IMR-90 (cell line): ENCODE results near the gene PMM2. TPM values are rescaled to one million over a fixed set of nuclear protein-coding genes. Genes with fewer than 3 reads are reported as not detected.
A peak's percentile ranks its signal among the peaks of the same experiment; 100 is the strongest.

Experiments
- ATAC-seq: fragments of 200-7000 bp; cut with Tn5 transposase; 2 replicates; pipeline ENCODE4 v1.9.1; 2020; ENCODE audit warnings: low read depth, mild to moderate bottlenecking, moderate library complexity
- BruUV-seq: library from RNA; stranded (reverse); fragments of 400-500 nt; replicated peaks from 2 replicates; lab custom pipeline; 2021; lab: Mats Ljungman, UMichigan
- CTCF ChIA-PET: fragments of 300-600 bp; formaldehyde crosslinking; extraction: SDS; loops from one replicate; lab custom pipeline; 2021; ENCODE audit warnings: antibody characterized with exemption; lab: Yijun Ruan, JAX
- POLR2A ChIA-PET: fragments of 300-600 bp; sonication (Branson Sonifier 250); formaldehyde crosslinking; loops from one replicate; lab custom pipeline; 2022; ENCODE audit warnings: antibody characterized with exemption; ENCODE audit not compliant: unreplicated experiment; lab: Charles Lee
- DNase-seq: peaks from one replicate; pipeline ENCODE4 v3.0.0; 2013
- H2AFZ ChIP-seq: replicated peaks from 2 replicates; pipeline ENCODE3; 2013; ENCODE audit warnings: low read length, mild to moderate bottlenecking; ENCODE audit not compliant: poor library complexity
- H2AK5ac ChIP-seq: 2 replicates; pipeline ENCODE4 v1.6.1; 2013; ENCODE audit warnings: low read depth, low read length, inconsistent platforms
- H2AK9ac ChIP-seq: replicated peaks from 2 replicates; pipeline ENCODE3; 2013; ENCODE audit warnings: mild to moderate bottlenecking, low read depth, low read length, moderate library complexity; ENCODE audit not compliant: poor library complexity
- H2BK120ac ChIP-seq: 2 replicates; pipeline ENCODE4 v1.6.1; 2013; ENCODE audit warnings: low read depth, low read length, inconsistent platforms
- H2BK15ac ChIP-seq: 3 replicates; pipeline ENCODE4 v1.6.1; 2013; ENCODE audit warnings: low read depth, low read length, inconsistent platforms
- H2BK20ac ChIP-seq: 2 replicates; pipeline ENCODE4 v1.6.1; 2013; ENCODE audit warnings: low read depth, mild to moderate bottlenecking, inconsistent platforms, low read length, moderate library complexity
- H2BK5ac ChIP-seq: 2 replicates; pipeline ENCODE4 v1.6.1; 2013; ENCODE audit warnings: mild to moderate bottlenecking, low read depth, low read length, inconsistent platforms; ENCODE audit not compliant: poor library complexity, severe bottlenecking
- H3K14ac ChIP-seq: replicated peaks from 2 replicates; pipeline ENCODE4 v1.6.1; 2013; ENCODE audit warnings: low read depth, low read length, inconsistent platforms
- H3K18ac ChIP-seq: 2 replicates; pipeline ENCODE4 v1.6.1; 2013; ENCODE audit warnings: low read depth, low read length, control low read depth
- H3K23ac ChIP-seq: 2 replicates; pipeline ENCODE4 v1.6.1; 2013; ENCODE audit warnings: low read depth, low read length, inconsistent platforms
- H3K27ac ChIP-seq: 2 replicates; pipeline ENCODE4 v1.5.1; 2013; ENCODE audit warnings: mild to moderate bottlenecking, control low read depth, low read length; ENCODE audit not compliant: insufficient read depth
- H3K27me3 ChIP-seq: 2 replicates; pipeline ENCODE4 v1.6.1; 2013; ENCODE audit warnings: low read length; ENCODE audit not compliant: control insufficient read depth, insufficient read depth
- H3K36me3 ChIP-seq: 2 replicates; pipeline ENCODE4 v1.6.1; 2013; ENCODE audit warnings: low read length, mixed read lengths; ENCODE audit not compliant: control insufficient read depth, insufficient read depth
- H3K4ac ChIP-seq: 2 replicates; pipeline ENCODE4 v1.6.1; 2013; ENCODE audit warnings: low read depth, low read length, inconsistent platforms
- H3K4me1 ChIP-seq: 2 replicates; pipeline ENCODE4 v1.6.1; 2013; ENCODE audit warnings: low read length, mixed read lengths; ENCODE audit not compliant: control insufficient read depth, insufficient read depth
- H3K4me2 ChIP-seq: 2 replicates; pipeline ENCODE4 v1.6.1; 2013; ENCODE audit warnings: low read depth, mild to moderate bottlenecking, control low read depth, low read length, moderate library complexity
- H3K4me3 ChIP-seq: 2 replicates; pipeline ENCODE4 v1.5.1; 2013; ENCODE audit warnings: low read depth, mild to moderate bottlenecking, control low read depth, low read length, moderate library complexity; ENCODE audit not compliant: insufficient read depth
- H3K56ac ChIP-seq: 2 replicates; pipeline ENCODE4 v1.6.1; 2013; ENCODE audit warnings: low read length, inconsistent platforms; ENCODE audit not compliant: insufficient read depth; ENCODE audit errors: extremely low read depth
- H3K79me1 ChIP-seq, 2 experiments: 2 replicates each; pipeline ENCODE4 v1.6.1; 2013; ENCODE audit warnings: low read length in 2 of 2, inconsistent platforms in 1 of 2, low read depth in 1 of 2
- H3K9ac ChIP-seq: 2 replicates; pipeline ENCODE4 v1.6.1; 2013; ENCODE audit warnings: low read depth, low read length, control low read depth
- H3K9me1 ChIP-seq: 2 replicates; pipeline ENCODE4 v1.6.1; 2013; ENCODE audit warnings: low read length, inconsistent platforms; ENCODE audit not compliant: insufficient read depth
- H3K9me3 ChIP-seq: 2 replicates; pipeline ENCODE4 v1.6.1; 2013; ENCODE audit warnings: low read length; ENCODE audit not compliant: control insufficient read depth, insufficient read depth
- H4K20me1 ChIP-seq: 2 replicates; pipeline ENCODE4 v1.6.1; 2013; ENCODE audit warnings: low read length, inconsistent platforms; ENCODE audit not compliant: insufficient read depth
- H4K5ac ChIP-seq: 2 replicates; pipeline ENCODE4 v1.6.1; 2013; ENCODE audit warnings: mild to moderate bottlenecking, low read depth, low read length, control low read depth
- H4K8ac ChIP-seq, 2 experiments: 2 replicates each; pipeline ENCODE4 v1.6.1; 2013; ENCODE audit warnings: low read depth in 2 of 2, low read length in 2 of 2, control low read depth in 1 of 2, inconsistent platforms in 1 of 2
- H4K91ac ChIP-seq: 2 replicates; pipeline ENCODE4 v1.6.1; 2013; ENCODE audit warnings: low read depth, low read length, inconsistent platforms; ENCODE audit not compliant: insufficient read depth
- BHLHE40 ChIP-seq: fragments of 150-350 bp; IDR thresholded peaks from 2 replicates; pipeline ENCODE4 v1.6.1; 2016; ENCODE audit warnings: mild to moderate bottlenecking, low read depth, low read length
- NFE2L2 ChIP-seq: fragments of 150-350 bp; IDR thresholded peaks from 2 replicates; pipeline ENCODE4 v1.6.1; 2016; ENCODE audit warnings: low read depth, mild to moderate bottlenecking, low read length
- POLR2A ChIP-seq: IDR thresholded peaks from 2 replicates; pipeline ENCODE4 v1.6.1; 2012; ENCODE audit warnings: mild to moderate bottlenecking, low read depth, low read length
- RFX5 ChIP-seq: IDR thresholded peaks from 2 replicates; pipeline ENCODE4 v1.8.0; 2012; ENCODE audit warnings: low read depth, mild to moderate bottlenecking, low read length, moderate library complexity
- WGBS, 2 experiments: methylation state at CpG; one replicate each; pipeline versions ENCODE4 v1.1.5 to v1.1.7; 2013; ENCODE audit warnings: missing lambda C conversion rate in 2 of 2; ENCODE audit not compliant: insufficient read length in 1 of 2; ENCODE audit errors: extremely low coverage in 2 of 2; 5-methylcytosine and 5-hydroxymethylcytosine counted together
- dilution Hi-C: fragments of 300-500 bp; cut with HindIII; formaldehyde crosslinking; loops from one replicate; pipeline ENCODE4 v1.14.3; 2018; ENCODE audit warnings: low sequenced_read_pairs; ENCODE audit not compliant: unreplicated experiment
- in situ Hi-C: fragments of 300-500 bp; cut with MboI; formaldehyde crosslinking; loops from 3 replicates; pipeline ENCODE4 v1.14.3; 2019; ENCODE audit warnings: low sequenced_read_pairs, inconsistent platforms, mixed read lengths
- intact Hi-C: fragments of 100-400 bp; cut with micrococcal nuclease; formaldehyde crosslinking; loops from 2 replicates; pipeline ENCODE4 v1.10.0; 2022
- polyA plus RNA-seq, 3 experiments: library from polyadenylated mRNA; depleted of rRNA; stranded (reverse); fragments of >200 nt; gene quantifications; 2 replicates each; pipeline ENCODE4 v1.2.3, GENCODE V29; 2012; ENCODE audit warnings: low replicate concordance in 1 of 3
- total RNA-seq: library from RNA; depleted of rRNA; stranded (reverse); fragments of >200 nt; gene quantifications from 2 replicates; pipeline ENCODE4 v1.2.3, GENCODE V29; 2012

Gene PMM2
- total and polyA plus RNA-seq, 2 of the 4 experiments (the other 2 are of a cell fraction) = 25.8 to 38.9 TPM

DNA sequence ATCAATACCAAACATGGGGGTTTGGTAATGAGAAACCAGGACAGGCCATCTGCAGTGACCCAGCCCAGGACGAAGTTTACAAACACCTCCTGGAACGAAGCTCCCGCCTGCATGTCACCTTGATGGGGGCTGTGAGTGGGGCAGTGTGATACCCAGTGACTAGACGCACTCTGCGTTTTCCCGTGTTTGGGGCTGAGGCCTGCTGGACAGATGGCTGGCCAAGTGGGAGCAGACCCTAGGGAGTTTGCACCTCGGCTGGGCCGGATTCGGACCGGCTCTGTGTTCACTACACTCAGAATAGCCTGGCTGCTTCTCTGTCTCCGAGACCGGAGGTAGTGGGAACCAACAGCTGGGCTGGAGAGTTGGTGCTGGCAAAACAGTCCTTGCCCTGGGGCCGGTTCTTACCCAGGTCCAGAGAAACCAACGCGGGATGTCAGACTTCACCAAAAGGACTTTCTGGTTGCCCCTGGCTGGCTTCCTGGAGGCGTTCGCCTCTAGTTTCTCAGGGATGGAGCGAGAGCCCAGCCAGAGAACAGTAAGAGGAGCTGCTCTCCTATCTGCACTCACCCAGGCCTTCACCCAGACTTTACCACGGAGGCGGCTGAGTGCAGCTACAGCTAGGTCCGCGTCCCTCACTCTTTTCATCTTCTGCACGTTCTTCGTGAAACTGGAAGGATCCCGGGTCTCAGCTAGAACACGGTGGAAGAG, 50.7 kb downstream of the PMM2 start:
- dilution Hi-C loops (no loop called here), in situ Hi-C loops (no loop called here), intact Hi-C loops (no loop called here)
- ChIA-PET POLR2A (no interaction called here), CTCF (no interaction called here)
- ATAC-seq = peak; percentile 5
- Histone ChIP-seq H4K5ac (no peak overlapping the region), H3K56ac (no peak overlapping the region), H3K36me3 (peaks cover 56% of the 10 kb centered on the region), H3K4ac (0 out of 2 replicates have a peak overlapping the region, but pooled peaks have one; percentile 24), H2AFZ (peak overlapping the region; percentile 23), H4K91ac (no peak overlapping the region), H2BK20ac (no peak overlapping the region), H3K9me1 (peaks cover 17% of the 10 kb centered on the region), H2BK120ac (no peak overlapping the region; the same call in 1 of the 2 replicates), H3K4me3 (no peak overlapping the region), H3K9ac (no peak overlapping the region), H3K18ac (no peak overlapping the region), H3K4me1 (peaks cover 23% of the 10 kb centered on the region), H2BK15ac (no peak overlapping the region), H3K79me1 (peaks cover 26 to 68% of the 10 kb centered on the region in 2 experiments; a peak in 3 of 4 replicates), H2AK9ac (peak overlapping the region; percentile 80), H3K4me2 (no peak overlapping the region), H4K20me1 (peaks cover 77% of the 10 kb centered on the region), H3K14ac (no peak overlapping the region), H2AK5ac (0 out of 2 replicates have a peak overlapping the region, but pooled peaks have one; percentile 37), H3K27ac (peak overlapping the region; percentile 8), H2BK5ac (peak overlapping the region; percentile 73), H3K27me3 (no peaks in the 10 kb centered on the region), H3K23ac (peak overlapping the region; percentile 0; the same call in 1 of the 2 replicates), H3K9me3 (no peaks in the 10 kb centered on the region), H4K8ac (no peak overlapping the region; a peak in 1 of 4 replicates)
- no peak for TF ChIP-seq POLR2A
- no peak for TF ChIP-seq BHLHE40
- TF ChIP-seq RFX5 = no peak
- no peak for TF ChIP-seq NFE2L2
- DNase-seq = no peak
- 94% methylated on average over 10 of the region's 26 CpGs; no CpG with 5 or more reads in 1 of the 2 experiments for WGBS, 2 experiments
- BruUV-seq = no TSS peak
